HEK293T (cell line): ENCODE measurements around the gene PXDN.

Experiments
- ARNT ChIP-seq: fragments of 450-650 bp; IDR thresholded peaks from 2 replicates; pipeline ENCODE4 v1.6.1; 2017; ENCODE audit warnings: mild to moderate bottlenecking
- ELF4 ChIP-seq: fragments of 450-650 bp; IDR thresholded peaks from 2 replicates; pipeline ENCODE4 v1.6.1; 2017; ENCODE audit warnings: antibody characterized with exemption
- FOXA1 ChIP-seq: fragments of 450-650 bp; IDR thresholded peaks from 2 replicates; pipeline ENCODE4 v1.6.1; 2016; ENCODE audit warnings: mild to moderate bottlenecking
- FOXK2 ChIP-seq: fragments of 450-650 bp; IDR thresholded peaks from 2 replicates; pipeline ENCODE4 v1.6.1; 2016; ENCODE audit warnings: mild to moderate bottlenecking
- L3MBTL2 ChIP-seq: fragments of 450-650 bp; conservative IDR thresholded peaks from 2 replicates; pipeline ENCODE4 v1.6.1; 2016; ENCODE audit warnings: mild to moderate bottlenecking
- NFRKB ChIP-seq: fragments of 450-650 bp; IDR thresholded peaks from 2 replicates; pipeline ENCODE4 v1.6.1; 2016; ENCODE audit warnings: mild to moderate bottlenecking, moderate library complexity
- SP1 ChIP-seq: fragments of 450-650 bp; IDR thresholded peaks from 2 replicates; pipeline ENCODE4 v1.6.1; 2017
- ZNF384 ChIP-seq: fragments of 450-650 bp; IDR thresholded peaks from 2 replicates; pipeline ENCODE4 v1.6.1; 2016

- TF ChIP-seq SP1 (no peak), FOXA1 (no peak), NFRKB (no peak), FOXK2 (no peak), ZNF384 (no peak), L3MBTL2 (no peak), ELF4 (no peak), ARNT (no peak)
Measured at GRCh38 chr2:1590596-1591460, 153.5 kb downstream of the PXDN start.
